ENCODE data around the gene BRDT.

GRCh38 chr1:91912266-91912665, 36.9 kb upstream of the BRDT start:
- no peak for TF ChIP-seq CTCF (conservative IDR thresholded peaks at IDR 0.05 in 1 of 2, IDR thresholded peaks at IDR 0.05 in 1 of 2; ENCODE audit: extremely low read depth in 1 of 2, insufficient read depth in 1 of 2, low read depth in 1 of 2, low read length in 2 of 2)
- no peak for TF ChIP-seq EZH2 (IDR thresholded peaks at IDR 0.05; ENCODE audit: borderline replicate concordance, low read length)
